ENCODE data around the gene ABAT.
"Not testable (repeated sequence)": the region's sequence is repeated elsewhere in the genome, so short reads cannot be mapped to it uniquely, and the experiment has no call there.

ABAT gene

DNA sequence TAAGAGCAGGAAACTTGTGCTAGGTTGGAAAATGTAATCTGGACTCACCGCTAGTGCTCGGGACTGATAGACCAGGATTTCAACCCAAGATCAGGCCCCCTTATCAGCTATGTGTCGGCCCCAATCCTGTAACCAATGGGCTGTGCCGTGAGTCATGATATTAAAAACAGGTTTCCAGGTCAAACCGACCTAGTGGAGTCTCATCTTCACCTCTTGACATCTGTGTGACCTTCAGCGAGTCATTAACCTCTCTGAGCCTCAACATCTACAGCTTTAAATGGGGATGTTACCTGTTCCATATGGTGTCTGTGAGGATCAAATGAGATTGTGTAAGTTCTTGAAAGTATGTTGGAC is 123.7 kb downstream of the ABAT start:
- H3K36me3 ChIP-seq (ENCODE audit: insufficient read depth, low read length): peaks cover 41% of the 10 kb centered on the region
- peak overlapping the region; percentile 71 for H3K4me2 ChIP-seq (ENCODE audit: low read length)
- H3K4me1 ChIP-seq (ENCODE audit: insufficient read depth, low read length, severe bottlenecking): peaks cover 34% of the 10 kb centered on the region
- peaks cover 47% of the 10 kb centered on the region for H3K79me2 ChIP-seq (ENCODE audit: insufficient read depth, low read length)
- H3K9me3 ChIP-seq (ENCODE audit: low read length): no peaks in the 10 kb centered on the region
- H3K27ac ChIP-seq (ENCODE audit: low read depth, low read length, poor library complexity, severe bottlenecking): peak overlapping the region; percentile 12
- H3K9ac ChIP-seq (ENCODE audit: low read length): peak overlapping the region; percentile 92
- H2AFZ ChIP-seq (ENCODE audit: low read length): no peak overlapping the region
- no peaks in the 10 kb centered on the region for H3K27me3 ChIP-seq (ENCODE audit: insufficient read depth, low read length)
- peak overlapping the region; percentile 96 for H3K4me3 ChIP-seq (ENCODE audit: low read depth, low read length, poor library complexity, severe bottlenecking)
- TF ChIP-seq, protein P1, sequence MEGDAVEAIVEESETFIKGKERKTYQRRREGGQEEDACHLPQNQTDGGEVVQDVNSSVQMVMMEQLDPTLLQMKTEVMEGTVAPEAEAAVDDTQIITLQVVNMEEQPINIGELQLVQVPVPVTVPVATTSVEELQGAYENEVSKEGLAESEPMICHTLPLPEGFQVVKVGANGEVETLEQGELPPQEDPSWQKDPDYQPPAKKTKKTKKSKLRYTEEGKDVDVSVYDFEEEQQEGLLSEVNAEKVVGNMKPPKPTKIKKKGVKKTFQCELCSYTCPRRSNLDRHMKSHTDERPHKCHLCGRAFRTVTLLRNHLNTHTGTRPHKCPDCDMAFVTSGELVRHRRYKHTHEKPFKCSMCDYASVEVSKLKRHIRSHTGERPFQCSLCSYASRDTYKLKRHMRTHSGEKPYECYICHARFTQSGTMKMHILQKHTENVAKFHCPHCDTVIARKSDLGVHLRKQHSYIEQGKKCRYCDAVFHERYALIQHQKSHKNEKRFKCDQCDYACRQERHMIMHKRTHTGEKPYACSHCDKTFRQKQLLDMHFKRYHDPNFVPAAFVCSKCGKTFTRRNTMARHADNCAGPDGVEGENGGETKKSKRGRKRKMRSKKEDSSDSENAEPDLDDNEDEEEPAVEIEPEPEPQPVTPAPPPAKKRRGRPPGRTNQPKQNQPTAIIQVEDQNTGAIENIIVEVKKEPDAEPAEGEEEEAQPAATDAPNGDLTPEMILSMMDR (IDR thresholded peaks at IDR 0.05; ENCODE audit: low read length): no peak
- TF ChIP-seq EZH2 (IDR thresholded peaks at IDR 0.05; ENCODE audit: borderline replicate concordance, low read length): no peak
- H3K9me2 ChIP-seq (ENCODE audit: low read depth, low read length): no peaks in the 10 kb centered on the region
- no peaks in the 10 kb centered on the region for H4K20me1 ChIP-seq (ENCODE audit: insufficient read depth, low read length)
- H3F3A ChIP-seq (ENCODE audit: insufficient read depth, low read length): no peaks in the 10 kb centered on the region

DNA sequence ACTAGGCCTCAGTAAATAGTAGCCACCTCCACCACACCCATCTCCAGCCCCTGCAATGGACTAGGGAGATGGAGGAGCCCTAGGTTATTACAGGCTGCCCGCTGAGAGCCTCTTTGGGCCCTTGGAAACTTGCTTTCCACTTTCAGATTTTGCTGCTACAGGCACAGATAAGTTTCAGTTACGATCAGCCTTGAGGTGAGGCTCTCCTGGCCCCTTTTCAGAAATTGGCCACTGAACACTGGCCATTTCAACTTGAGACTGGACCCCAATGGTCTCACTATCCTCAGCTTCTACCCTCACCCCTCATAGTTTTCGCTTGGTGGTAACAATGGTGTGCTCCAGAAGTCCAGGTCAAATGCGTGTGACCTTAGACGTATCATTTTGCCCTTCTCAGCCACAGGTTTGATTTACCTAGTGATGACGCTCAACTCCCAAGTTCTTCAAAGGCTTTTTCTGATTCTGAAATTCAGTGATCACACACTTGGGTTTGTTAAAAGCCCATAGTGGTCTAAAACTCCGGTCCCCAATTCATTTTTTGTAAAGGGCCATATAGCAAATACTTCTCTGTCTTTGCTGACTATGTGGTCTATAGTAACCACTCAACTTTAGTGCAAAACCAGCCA is 124.2 kb downstream of the ABAT start:
- TF ChIP-seq, protein P1 (IDR thresholded peaks at IDR 0.05; ENCODE audit: low read length): no peak
- TF ChIP-seq EZH2 (IDR thresholded peaks at IDR 0.05; ENCODE audit: borderline replicate concordance, low read length): no peak
- Histone ChIP-seq H3K9me3 (ENCODE audit: low read length) (no peaks in the 10 kb centered on the region), H3K9me2 (ENCODE audit: low read depth, low read length) (no peaks in the 10 kb centered on the region), H3K27me3 (ENCODE audit: insufficient read depth, low read length) (no peaks in the 10 kb centered on the region), H4K20me1 (ENCODE audit: insufficient read depth, low read length) (no peaks in the 10 kb centered on the region), H2AFZ (ENCODE audit: low read length) (no peak overlapping the region), H3K27ac (ENCODE audit: low read depth, low read length, poor library complexity, severe bottlenecking) (peak overlapping the region; percentile 12), H3K4me3 (ENCODE audit: low read depth, low read length, poor library complexity, severe bottlenecking) (peak overlapping the region; percentile 96), H3K4me2 (ENCODE audit: low read length) (peak overlapping the region; percentile 71), H3K79me2 (ENCODE audit: insufficient read depth, low read length) (peaks cover 47% of the 10 kb centered on the region), H3K4me1 (ENCODE audit: insufficient read depth, low read length, severe bottlenecking) (peaks cover 34% of the 10 kb centered on the region), H3F3A (ENCODE audit: insufficient read depth, low read length) (no peaks in the 10 kb centered on the region), H3K36me3 (ENCODE audit: insufficient read depth, low read length) (peaks cover 44% of the 10 kb centered on the region), H3K9ac (ENCODE audit: low read length) (peak overlapping the region; percentile 92)

DNA sequence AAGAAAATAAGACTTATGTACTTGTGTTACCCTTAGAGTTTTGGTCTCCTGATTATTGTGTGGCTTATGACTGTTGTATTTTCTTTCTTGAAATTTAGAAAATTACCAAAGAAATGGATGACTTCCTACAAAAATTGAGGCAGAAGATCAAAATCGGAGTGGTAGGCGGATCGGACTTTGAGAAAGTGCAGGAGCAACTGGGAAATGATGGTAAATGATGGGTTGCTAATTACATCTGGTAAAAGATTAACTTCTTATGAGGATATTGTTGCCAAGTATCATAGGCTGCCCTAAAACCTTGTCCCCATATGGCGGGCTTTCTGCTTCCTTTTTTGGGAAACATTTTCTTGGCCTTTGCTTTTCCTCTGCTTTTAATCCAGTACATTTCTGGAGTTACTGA is 127.3 kb downstream of the ABAT start:
- H3K27me3 ChIP-seq (ENCODE audit: insufficient read depth, low read length): no peaks in the 10 kb centered on the region
- peaks cover 67% of the 10 kb centered on the region for H3K36me3 ChIP-seq (ENCODE audit: insufficient read depth, low read length)
- H3K9me2 ChIP-seq (ENCODE audit: low read depth, low read length): no peaks in the 10 kb centered on the region
- TF ChIP-seq, protein P1 (IDR thresholded peaks at IDR 0.05; ENCODE audit: low read length): no peak
- TF ChIP-seq EZH2 (IDR thresholded peaks at IDR 0.05; ENCODE audit: borderline replicate concordance, low read length): no peak
- H3K79me2 ChIP-seq (ENCODE audit: insufficient read depth, low read length): peaks cover 43% of the 10 kb centered on the region
- H3K4me2 ChIP-seq (ENCODE audit: low read length): no peak overlapping the region
- H4K20me1 ChIP-seq (ENCODE audit: insufficient read depth, low read length): 0 out of 2 replicates have a peak, but pooled peaks cover 3% of the 10 kb centered on the region
- H3K27ac ChIP-seq (ENCODE audit: low read depth, low read length, poor library complexity, severe bottlenecking): no peak overlapping the region
- no peaks in the 10 kb centered on the region for H3K9me3 ChIP-seq (ENCODE audit: low read length)
- H3K9ac ChIP-seq (ENCODE audit: low read length): no peak overlapping the region
- no peak overlapping the region for H3K4me3 ChIP-seq (ENCODE audit: low read depth, low read length, poor library complexity, severe bottlenecking)
- peaks cover 23% of the 10 kb centered on the region for H3K4me1 ChIP-seq (ENCODE audit: insufficient read depth, low read length, severe bottlenecking)
- H2AFZ ChIP-seq (ENCODE audit: low read length): no peak overlapping the region
- no peaks in the 10 kb centered on the region for H3F3A ChIP-seq (ENCODE audit: insufficient read depth, low read length)

DNA sequence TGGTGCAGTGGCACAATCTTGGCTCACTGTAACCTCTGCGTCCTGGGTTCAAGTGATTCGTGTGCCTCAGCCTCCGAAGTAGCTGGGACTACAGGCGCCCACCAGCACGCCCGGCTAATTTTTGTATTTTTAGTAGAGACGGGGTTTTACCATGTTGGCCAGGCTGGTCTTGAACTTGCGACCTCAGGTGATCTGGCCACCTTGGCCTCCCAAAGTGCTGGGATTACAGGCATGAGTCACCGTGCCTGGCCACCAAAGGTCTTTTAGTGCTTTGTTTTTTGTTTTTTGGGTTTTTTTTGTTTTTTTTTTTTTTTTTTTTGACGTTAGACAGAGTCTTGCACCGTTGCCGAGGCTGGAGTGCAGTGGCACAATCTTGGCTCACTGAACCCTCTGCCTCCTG is 129.3 kb downstream of the ABAT start:
- H2AFZ ChIP-seq (ENCODE audit: low read length); H3K9me2 ChIP-seq (ENCODE audit: low read depth, low read length); H3F3A ChIP-seq (ENCODE audit: insufficient read depth, low read length); H4K20me1 ChIP-seq (ENCODE audit: insufficient read depth, low read length); H3K27ac ChIP-seq (ENCODE audit: low read depth, low read length, poor library complexity, severe bottlenecking); H3K27me3 ChIP-seq (ENCODE audit: insufficient read depth, low read length); H3K9me3 ChIP-seq (ENCODE audit: low read length); H3K9ac ChIP-seq (ENCODE audit: low read length); H3K4me3 ChIP-seq (ENCODE audit: low read depth, low read length, poor library complexity, severe bottlenecking); H3K4me2 ChIP-seq (ENCODE audit: low read length): not testable (repeated sequence)
- Histone ChIP-seq H3K36me3 (ENCODE audit: insufficient read depth, low read length) (peaks cover 87% of the 10 kb centered on the region), H3K79me2 (ENCODE audit: insufficient read depth, low read length) (peaks cover 27% of the 10 kb centered on the region), H3K4me1 (ENCODE audit: insufficient read depth, low read length, severe bottlenecking) (peaks cover 15% of the 10 kb centered on the region)

Data from OCI-LY1 (cell line).